ENCODE measurements around the gene MSN. TPM values are rescaled to one million over a fixed set of nuclear protein-coding genes. Genes with fewer than 3 reads are reported as not detected.
"Not testable (repeated sequence)": the region's sequence is repeated elsewhere in the genome, so short reads cannot be mapped to it uniquely, and the experiment has no call there.

MSN gene
- total and polyA plus RNA-seq, 2 experiments from 2014 or later, result 268 to 281 TPM

DNA sequence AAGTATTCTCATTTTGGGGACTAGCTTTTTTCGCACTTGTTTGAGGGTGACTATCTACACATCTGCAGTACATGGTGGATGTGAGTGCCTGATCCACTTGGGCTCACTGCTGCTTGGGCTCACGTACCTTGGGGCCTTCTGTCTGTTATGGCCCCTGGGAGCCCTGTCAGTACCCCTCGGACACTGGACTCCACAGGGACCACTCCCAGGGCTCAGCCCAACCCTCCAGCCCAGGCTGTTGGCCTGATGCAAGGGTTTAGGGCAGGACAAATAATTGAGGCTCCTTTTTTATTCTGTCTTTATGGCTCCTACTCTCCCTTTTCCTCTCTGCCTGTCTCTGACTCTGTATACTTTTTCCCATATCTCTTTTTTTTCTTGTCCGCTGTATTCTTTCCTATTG, 32.7 kb upstream of the MSN start:
- Histone ChIP-seq H3K27ac (no peak overlapping the region), H3K36me3 (ENCODE audit: low read depth) (no peaks in the 10 kb centered on the region), H3K4me1 (ENCODE audit: insufficient read depth) (peaks cover 14% of the 10 kb centered on the region; the same call in 1 of the 2 replicates), H2AFZ (no peak overlapping the region), H3F3A (ENCODE audit: insufficient read depth) (no peaks in the 10 kb centered on the region), H3K9me3 (ENCODE audit: low read depth) (no peaks in the 10 kb centered on the region), H3K4me3 (no peak overlapping the region), H4K20me1 (ENCODE audit: insufficient read depth) (no peaks in the 10 kb centered on the region), H3K9ac (no peak overlapping the region), H3K27me3 (replicated peaks; ENCODE audit: insufficient read depth) (no peaks in the 10 kb centered on the region), H3K79me2 (ENCODE audit: insufficient read depth) (no peaks in the 10 kb centered on the region), H3K4me2 (ENCODE audit: unreplicated experiment) (no peak overlapping the region), H3K9me2 (ENCODE audit: insufficient read depth) (no peaks in the 10 kb centered on the region)
- in situ Hi-C loops (cut with MboI), result no loop called here
- TF ChIP-seq EZH2phosphoT487 (IDR thresholded peaks at IDR 0.05; ENCODE audit: insufficient read depth, low read depth) (no peak), EZH2 (IDR thresholded peaks at IDR 0.05; ENCODE audit: insufficient read depth, poor library complexity, severe bottlenecking) (no peak)
- WGBS, 2 experiments (ENCODE audit: low coverage in 1 of 2, low lambda C conversion rate in 2 of 2, missing lambda C conversion rate in 2 of 2), result 67 to 71% methylated on average over 3 of the region's 4 CpGs
- no peak for DNase-seq

DNA sequence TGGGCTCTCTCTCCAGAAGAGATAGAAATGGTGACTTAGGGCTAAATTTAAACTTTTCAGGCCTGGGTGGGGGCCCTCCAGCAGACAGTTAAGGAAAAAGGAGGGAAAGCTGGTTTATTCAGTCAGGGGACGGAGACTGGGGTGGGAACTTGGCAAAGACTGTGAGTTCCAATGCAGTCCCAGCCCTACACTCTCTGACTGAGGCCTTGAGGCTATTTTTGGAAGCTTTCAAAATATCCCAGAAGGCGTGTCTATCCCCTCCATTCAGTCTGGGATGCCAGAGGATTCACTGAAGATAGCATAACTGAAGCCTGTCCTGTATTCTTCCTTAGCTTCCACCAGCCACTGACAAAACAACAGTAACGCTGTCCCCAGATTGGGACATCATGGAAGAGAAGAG, 32.1 kb upstream of the MSN start:
- Histone ChIP-seq H3K9ac (0 out of 2 replicates have a peak overlapping the region, but pooled peaks have one; percentile 38), H3K27ac (peak overlapping the region; percentile 45; the same call in 1 of the 2 replicates), H3K79me2 (ENCODE audit: insufficient read depth) (no peaks in the 10 kb centered on the region), H3K4me2 (ENCODE audit: unreplicated experiment) (no peak overlapping the region), H3K9me2 (ENCODE audit: insufficient read depth) (no peaks in the 10 kb centered on the region), H4K20me1 (ENCODE audit: insufficient read depth) (no peaks in the 10 kb centered on the region), H2AFZ (peak overlapping the region; percentile 60), H3K9me3 (ENCODE audit: low read depth) (no peaks in the 10 kb centered on the region), H3K27me3 (replicated peaks; ENCODE audit: insufficient read depth) (no peaks in the 10 kb centered on the region), H3K36me3 (ENCODE audit: low read depth) (no peaks in the 10 kb centered on the region), H3F3A (ENCODE audit: insufficient read depth) (no peaks in the 10 kb centered on the region), H3K4me3 (no peak overlapping the region), H3K4me1 (ENCODE audit: insufficient read depth) (peaks cover 14% of the 10 kb centered on the region; the same call in 1 of the 2 replicates)
- no peak for TF ChIP-seq EZH2 (IDR thresholded peaks at IDR 0.05; ENCODE audit: insufficient read depth, poor library complexity, severe bottlenecking)
- TF ChIP-seq EZH2phosphoT487 (IDR thresholded peaks at IDR 0.05; ENCODE audit: insufficient read depth, low read depth), result no peak
- peak; percentile 49 for DNase-seq
- WGBS, 2 experiments (ENCODE audit: low coverage in 1 of 2, low lambda C conversion rate in 2 of 2, missing lambda C conversion rate in 2 of 2), result 14 to 20% methylated on average over 3 of the region's 3 CpGs
- in situ Hi-C loops (cut with MboI), result no loop called here

DNA sequence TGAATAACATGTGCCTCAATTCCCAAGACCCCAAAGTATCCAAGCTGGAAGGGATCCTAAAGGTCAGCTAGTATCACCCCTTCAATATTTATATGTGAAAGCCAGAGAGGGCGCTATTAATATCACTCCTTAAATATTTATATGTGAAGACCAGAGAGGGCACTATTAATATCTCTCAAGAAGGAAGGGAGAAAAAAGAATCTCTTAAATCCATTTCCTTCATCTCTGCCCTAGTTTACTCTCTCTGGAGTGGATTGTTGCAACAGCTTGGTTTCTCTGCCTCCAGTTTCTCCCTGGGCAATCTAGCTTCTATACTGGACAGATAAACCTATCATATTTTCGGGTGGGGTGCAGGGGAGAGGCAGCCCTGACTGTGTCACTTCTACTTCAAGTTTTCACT, 31.6 kb upstream of the MSN start:
- Histone ChIP-seq H3K9me3 (ENCODE audit: low read depth) (no peaks in the 10 kb centered on the region), H3F3A (ENCODE audit: insufficient read depth) (no peaks in the 10 kb centered on the region), H3K9me2 (ENCODE audit: insufficient read depth) (no peaks in the 10 kb centered on the region), H3K27ac (peak overlapping the region; percentile 45; the same call in 1 of the 2 replicates), H3K4me1 (ENCODE audit: insufficient read depth) (peaks cover 14% of the 10 kb centered on the region; the same call in 1 of the 2 replicates), H4K20me1 (ENCODE audit: insufficient read depth) (no peaks in the 10 kb centered on the region), H3K27me3 (replicated peaks; ENCODE audit: insufficient read depth) (no peaks in the 10 kb centered on the region), H3K4me3 (no peak overlapping the region), H3K4me2 (ENCODE audit: unreplicated experiment) (no peak overlapping the region), H3K9ac (no peak overlapping the region), H3K36me3 (ENCODE audit: low read depth) (no peaks in the 10 kb centered on the region), H2AFZ (peak overlapping the region; percentile 60; the same call in 1 of the 2 replicates), H3K79me2 (ENCODE audit: insufficient read depth) (no peaks in the 10 kb centered on the region)
- 3 to 17% methylated on average over 2 of the region's 2 CpGs for WGBS, 2 experiments (ENCODE audit: low coverage in 1 of 2, low lambda C conversion rate in 2 of 2, missing lambda C conversion rate in 2 of 2)
- in situ Hi-C loops (cut with MboI), result no loop called here
- no peak for TF ChIP-seq EZH2phosphoT487 (IDR thresholded peaks at IDR 0.05; ENCODE audit: insufficient read depth, low read depth)
- TF ChIP-seq EZH2 (IDR thresholded peaks at IDR 0.05; ENCODE audit: insufficient read depth, poor library complexity, severe bottlenecking), result no peak
- no peak for DNase-seq

DNA sequence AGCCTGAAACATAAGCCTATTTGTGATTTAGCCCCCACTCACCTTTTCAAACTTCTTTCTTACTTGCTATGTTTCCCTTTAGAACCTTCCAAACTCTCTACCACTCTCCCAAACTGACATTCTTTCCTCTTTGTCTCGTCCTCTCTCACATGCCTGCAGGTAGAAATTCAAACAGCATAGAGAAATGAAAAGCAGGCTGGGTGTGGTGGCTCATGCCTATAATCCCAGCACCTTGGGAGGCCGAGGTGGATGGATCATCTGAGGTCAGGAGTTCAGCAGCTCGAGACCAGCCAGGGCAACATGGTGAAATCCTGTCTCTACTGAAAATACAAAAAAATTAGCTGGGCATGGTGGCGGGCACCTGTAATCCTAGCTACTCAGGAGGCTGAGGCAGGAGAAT, 31.2 kb upstream of the MSN start:
- 87 to 94% methylated on average over 3 to 4 of the region's 4 CpGs for WGBS, 2 experiments (ENCODE audit: low coverage in 1 of 2, low lambda C conversion rate in 2 of 2, missing lambda C conversion rate in 2 of 2)
- in situ Hi-C loops (cut with MboI); H3K4me2 ChIP-seq (ENCODE audit: unreplicated experiment); H2AFZ ChIP-seq; H3K79me2 ChIP-seq (ENCODE audit: insufficient read depth); H3K9me3 ChIP-seq (ENCODE audit: low read depth); H3K27ac ChIP-seq; H3K27me3 ChIP-seq (replicated peaks; ENCODE audit: insufficient read depth); DNase-seq; H3K9ac ChIP-seq; H4K20me1 ChIP-seq (ENCODE audit: insufficient read depth); H3K36me3 ChIP-seq (ENCODE audit: low read depth); H3F3A ChIP-seq (ENCODE audit: insufficient read depth); H3K9me2 ChIP-seq (ENCODE audit: insufficient read depth); H3K4me3 ChIP-seq: not testable (repeated sequence)
- H3K4me1 ChIP-seq (ENCODE audit: insufficient read depth), result peaks cover 14% of the 10 kb centered on the region; the same call in 1 of the 2 replicates

DNA sequence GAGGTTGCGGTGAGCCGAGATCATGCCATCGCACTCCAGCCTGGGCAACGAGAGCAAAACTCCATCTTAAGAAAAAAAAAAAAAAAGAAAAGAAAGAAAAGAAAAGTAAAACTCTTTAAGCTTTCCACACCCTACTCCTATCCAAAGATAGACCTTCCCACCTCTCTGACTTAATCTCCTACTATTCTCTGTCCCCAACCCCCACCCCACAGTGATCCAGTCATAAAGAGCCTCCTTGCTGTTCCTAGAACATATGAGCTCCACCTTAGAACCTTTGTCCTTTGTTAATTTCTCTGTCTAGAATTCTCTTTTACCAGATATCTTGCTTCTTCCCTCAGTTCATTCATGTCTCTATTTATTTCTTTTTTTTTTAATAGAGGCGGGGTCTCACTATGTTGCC, 30.1 kb upstream of the MSN start:
- Histone ChIP-seq H4K20me1 (ENCODE audit: insufficient read depth) (no peaks in the 10 kb centered on the region), H3F3A (ENCODE audit: insufficient read depth) (no peaks in the 10 kb centered on the region), H3K4me2 (ENCODE audit: unreplicated experiment) (no peak overlapping the region), H2AFZ (no peak overlapping the region), H3K4me3 (no peak overlapping the region), H3K4me1 (ENCODE audit: insufficient read depth) (peaks cover 14% of the 10 kb centered on the region; the same call in 1 of the 2 replicates), H3K9me2 (ENCODE audit: insufficient read depth) (no peaks in the 10 kb centered on the region), H3K27me3 (replicated peaks; ENCODE audit: insufficient read depth) (no peaks in the 10 kb centered on the region), H3K9ac (no peak overlapping the region), H3K79me2 (ENCODE audit: insufficient read depth) (no peaks in the 10 kb centered on the region), H3K36me3 (ENCODE audit: low read depth) (no peaks in the 10 kb centered on the region), H3K9me3 (ENCODE audit: low read depth) (no peaks in the 10 kb centered on the region), H3K27ac (no peak overlapping the region)
- in situ Hi-C loops (cut with MboI), result no loop called here
- TF ChIP-seq EZH2 (IDR thresholded peaks at IDR 0.05; ENCODE audit: insufficient read depth, poor library complexity, severe bottlenecking) (no peak), EZH2phosphoT487 (IDR thresholded peaks at IDR 0.05; ENCODE audit: insufficient read depth, low read depth) (no peak)
- DNase-seq, result no peak
- WGBS, 2 experiments (ENCODE audit: low coverage in 1 of 2, low lambda C conversion rate in 2 of 2, missing lambda C conversion rate in 2 of 2), result 97 to 100% methylated on average over 1 to 5 of the region's 5 CpGs

Measured in GM23248 (cell line).